A172 (cell line): ENCODE measurements around the gene STEAP2. TPM values are rescaled to one million over a fixed set of nuclear protein-coding genes. Genes with fewer than 3 reads are reported as not detected.
"Not testable (repeated sequence)": the region's sequence is repeated elsewhere in the genome, so short reads cannot be mapped to it uniquely, and the experiment has no call there.

Source experiments
- DNase-seq: peaks from one replicate; pipeline ENCODE4 v3.0.0-alpha.2; 2015; ENCODE audit warnings: low spot score
- total RNA-seq: library from RNA; depleted of rRNA; stranded (reverse); fragments of >200 nt; shearing (Covaris generic); gene quantifications from 2 replicates; pipeline ENCODE4 v1.2.3, GENCODE V29; 2014; rRNA removed

STEAP2 gene
- 2.5 and 18.5 TPM in 2 replicates for total RNA-seq

GRCh38 chr7:90211391-90212148 lies at the start of gene STEAP2:
TSS of gene STEAP2 (plus strand) at chr7:90211740. CDS start at chr7:90225083, 13,343 bp downstream.
- peak; percentile 71 for DNase-seq

GRCh38 chr7:90163534-90163933 lies 48.0 kb upstream of the STEAP2 start:
- no peak for DNase-seq

- DNase-seq = no peak
Observed at GRCh38 chr7:90165724-90166123, 45.8 kb upstream of the STEAP2 start.

GRCh38 chr7:90166153-90166552 lies 45.4 kb upstream of the STEAP2 start:
- no peak for DNase-seq

- DNase-seq = no peak
Observed at GRCh38 chr7:90167361-90167760, 44.2 kb upstream of the STEAP2 start.

GRCh38 chr7:90169891-90170290 lies 41.6 kb upstream of the STEAP2 start:
- no peak for DNase-seq

- no peak for DNase-seq
Observed at GRCh38 chr7:90172121-90172520, 39.4 kb upstream of the STEAP2 start.

GRCh38 chr7:90172624-90173023 lies 38.9 kb upstream of the STEAP2 start:
- no peak for DNase-seq

- DNase-seq = peak; percentile 34
Observed at GRCh38 chr7:90173127-90173844, 38.3 kb upstream of the STEAP2 start.

GRCh38 chr7:90175667-90176066 lies 35.9 kb upstream of the STEAP2 start:
- DNase-seq = no peak

- no peak for DNase-seq
Observed at GRCh38 chr7:90176195-90176594, 35.3 kb upstream of the STEAP2 start.

GRCh38 chr7:90178166-90178565 lies 33.4 kb upstream of the STEAP2 start:
- DNase-seq = no peak

GRCh38 chr7:90178679-90179278 lies 32.8 kb upstream of the STEAP2 start:
- peak; percentile 95 for DNase-seq

- DNase-seq = peak; percentile 26
Observed at GRCh38 chr7:90180011-90180585, 31.4 kb upstream of the STEAP2 start.

- DNase-seq = no peak
Observed at GRCh38 chr7:90180649-90181048, 30.9 kb upstream of the STEAP2 start.

- no peak for DNase-seq
Observed at GRCh38 chr7:90181485-90181884, 30.1 kb upstream of the STEAP2 start.

GRCh38 chr7:90186290-90186689 lies 25.2 kb upstream of the STEAP2 start:
- DNase-seq = not testable (repeated sequence)

- no peak for DNase-seq
Observed at GRCh38 chr7:90187507-90188050, 24.0 kb upstream of the STEAP2 start.

GRCh38 chr7:90188281-90188680 lies 23.3 kb upstream of the STEAP2 start:
- DNase-seq = no peak

- no peak for DNase-seq
Observed at GRCh38 chr7:90190995-90191394, 20.5 kb upstream of the STEAP2 start.

- DNase-seq = no peak
Observed at GRCh38 chr7:90191648-90192047, 19.9 kb upstream of the STEAP2 start.
